ELR (cell line): ENCODE measurements around the gene USP38.
"Not testable (repeated sequence)": the region's sequence is repeated elsewhere in the genome, so short reads cannot be mapped to it uniquely, and the experiment has no call there.

ENCODE experiments used
- DNase-seq: peaks from one replicate; pipeline ENCODE4 v3.0.0-alpha.2; 2015; ENCODE audit warnings: low read depth

The USP38 gene, protein sequence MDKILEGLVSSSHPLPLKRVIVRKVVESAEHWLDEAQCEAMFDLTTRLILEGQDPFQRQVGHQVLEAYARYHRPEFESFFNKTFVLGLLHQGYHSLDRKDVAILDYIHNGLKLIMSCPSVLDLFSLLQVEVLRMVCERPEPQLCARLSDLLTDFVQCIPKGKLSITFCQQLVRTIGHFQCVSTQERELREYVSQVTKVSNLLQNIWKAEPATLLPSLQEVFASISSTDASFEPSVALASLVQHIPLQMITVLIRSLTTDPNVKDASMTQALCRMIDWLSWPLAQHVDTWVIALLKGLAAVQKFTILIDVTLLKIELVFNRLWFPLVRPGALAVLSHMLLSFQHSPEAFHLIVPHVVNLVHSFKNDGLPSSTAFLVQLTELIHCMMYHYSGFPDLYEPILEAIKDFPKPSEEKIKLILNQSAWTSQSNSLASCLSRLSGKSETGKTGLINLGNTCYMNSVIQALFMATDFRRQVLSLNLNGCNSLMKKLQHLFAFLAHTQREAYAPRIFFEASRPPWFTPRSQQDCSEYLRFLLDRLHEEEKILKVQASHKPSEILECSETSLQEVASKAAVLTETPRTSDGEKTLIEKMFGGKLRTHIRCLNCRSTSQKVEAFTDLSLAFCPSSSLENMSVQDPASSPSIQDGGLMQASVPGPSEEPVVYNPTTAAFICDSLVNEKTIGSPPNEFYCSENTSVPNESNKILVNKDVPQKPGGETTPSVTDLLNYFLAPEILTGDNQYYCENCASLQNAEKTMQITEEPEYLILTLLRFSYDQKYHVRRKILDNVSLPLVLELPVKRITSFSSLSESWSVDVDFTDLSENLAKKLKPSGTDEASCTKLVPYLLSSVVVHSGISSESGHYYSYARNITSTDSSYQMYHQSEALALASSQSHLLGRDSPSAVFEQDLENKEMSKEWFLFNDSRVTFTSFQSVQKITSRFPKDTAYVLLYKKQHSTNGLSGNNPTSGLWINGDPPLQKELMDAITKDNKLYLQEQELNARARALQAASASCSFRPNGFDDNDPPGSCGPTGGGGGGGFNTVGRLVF

DNA sequence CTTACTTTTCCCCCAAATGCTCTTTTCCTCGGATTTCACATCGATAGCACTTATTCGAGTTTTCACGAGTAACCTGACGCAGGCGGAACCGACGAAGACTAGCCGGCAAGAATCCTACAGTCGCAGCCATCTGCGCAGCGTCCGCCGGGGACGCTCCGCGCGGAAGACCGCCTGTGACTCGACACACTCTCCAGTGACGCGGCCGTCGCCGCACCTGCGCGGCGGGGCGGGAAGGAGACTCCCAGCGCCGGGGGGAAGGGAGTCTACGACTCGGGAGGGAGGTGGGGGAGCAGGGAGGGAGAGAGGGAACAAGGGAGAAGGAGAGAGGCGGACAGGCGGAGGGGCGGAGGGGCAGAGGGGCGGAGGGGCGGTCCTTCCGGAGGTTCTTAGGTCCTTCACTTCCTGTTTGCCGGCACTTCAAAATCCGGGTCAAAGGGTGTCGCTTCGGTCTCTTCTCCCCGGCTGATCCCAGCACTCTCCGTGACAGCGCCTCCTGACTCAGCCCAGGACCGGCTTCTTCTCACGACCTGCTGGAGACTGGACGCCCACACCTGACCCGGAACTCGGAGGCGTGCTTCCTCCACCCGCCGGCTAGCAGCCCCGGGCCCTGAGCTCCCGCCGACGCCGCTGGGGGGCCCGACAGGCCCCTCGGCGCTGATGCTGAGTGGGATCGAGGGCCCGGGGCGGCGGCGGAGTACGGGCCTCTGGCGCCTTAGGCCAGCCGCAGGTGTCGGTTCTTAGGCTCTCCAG lies at the start of gene USP38:
Gene USP38, plus strand, starts transcription at position 415 of the 750 bp plus-strand sequence. CDS start 534 bp downstream, outside the sequence.
- DNase-seq = peak; percentile 95

DNA sequence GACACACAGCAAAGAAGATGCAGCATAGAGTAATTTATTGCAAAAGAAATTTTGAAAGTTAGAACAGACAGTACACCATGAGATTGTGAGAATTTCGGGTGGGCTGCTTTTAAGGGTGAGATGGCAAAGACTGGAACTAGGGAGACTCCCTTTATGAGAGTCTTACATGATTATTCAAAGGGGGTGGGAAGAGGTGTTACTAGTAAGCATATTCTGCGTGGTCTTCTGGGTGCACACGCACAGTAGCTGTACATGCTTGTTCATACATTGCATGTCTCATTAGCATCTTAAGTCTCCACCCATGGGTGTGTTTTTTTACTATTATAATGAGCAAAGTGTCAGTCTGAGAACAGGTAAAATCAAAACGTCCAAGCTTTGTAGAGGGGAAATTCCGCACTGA lies 49.4 kb upstream of the USP38 start:
- no peak for DNase-seq

DNA sequence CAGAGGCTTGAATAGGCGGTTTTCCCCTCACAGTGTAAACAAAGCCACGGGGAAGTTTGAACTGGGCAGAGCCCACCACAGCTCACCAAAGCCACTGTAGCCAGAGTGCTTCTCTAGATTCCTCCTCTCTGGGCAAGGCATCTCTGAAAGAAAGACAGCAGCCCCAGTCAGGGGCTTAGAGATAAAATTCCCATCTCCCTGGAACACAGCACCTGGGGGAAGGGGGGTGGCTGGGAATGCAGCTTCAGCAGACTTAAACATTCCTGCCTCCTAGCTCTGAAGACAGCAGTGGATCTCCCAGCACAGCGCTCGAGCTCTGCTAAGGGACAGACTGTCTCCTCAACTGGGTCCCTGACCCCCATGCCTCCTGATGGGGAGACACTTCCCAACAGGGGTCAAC lies 44.0 kb upstream of the USP38 start:
- DNase-seq = no peak

- DNase-seq = no peak
These were observed 36.2 kb upstream of the USP38 start for GRCh38 chr4:143148521-143148920.

- DNase-seq = no peak
These were observed 27.9 kb upstream of the USP38 start for GRCh38 chr4:143156853-143157252.

DNA sequence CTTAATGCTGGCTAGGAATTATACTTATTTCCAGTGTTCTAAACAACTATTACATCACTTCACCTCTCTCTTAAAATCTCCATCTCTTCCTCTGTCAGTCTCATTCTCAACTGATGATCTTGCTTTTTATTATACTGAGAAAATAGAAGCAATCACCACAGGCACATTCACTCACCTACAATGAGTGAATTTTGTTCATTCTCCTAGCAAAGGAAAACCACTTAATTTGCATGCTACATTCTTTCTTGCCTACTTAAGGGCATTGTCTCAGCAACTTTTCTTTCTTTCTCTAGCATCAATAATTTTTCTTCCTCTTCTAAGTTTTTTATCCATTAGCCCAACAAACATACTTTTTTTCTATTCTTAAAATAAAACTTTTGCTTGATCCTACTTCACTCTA lies 21.1 kb upstream of the USP38 start:
- no peak for DNase-seq

- not testable (repeated sequence) for DNase-seq
These were observed 18.0 kb upstream of the USP38 start for GRCh38 chr4:143166722-143167121.

DNA sequence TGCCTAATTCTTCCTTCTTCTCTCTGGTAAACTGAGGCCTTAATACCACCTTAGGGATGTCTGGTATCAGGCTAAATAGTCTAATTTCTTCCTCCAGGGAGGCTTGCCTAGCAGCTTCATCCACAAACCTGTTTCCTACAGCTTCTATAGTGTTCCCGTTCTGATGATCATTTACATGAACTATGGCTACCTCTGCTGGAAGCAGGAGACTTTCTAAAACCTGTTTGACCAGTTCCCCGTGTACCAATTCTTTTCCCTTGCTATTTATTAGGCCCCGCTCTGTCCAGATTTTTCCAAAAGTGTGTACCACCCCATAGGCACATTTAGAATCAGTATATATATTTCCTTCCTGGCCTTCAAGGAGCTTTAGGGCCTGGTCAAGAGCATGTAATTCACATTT lies 5.8 kb upstream of the USP38 start:
- DNase-seq = no peak

GRCh38 chr4:143183513-143184216 lies 1.1 kb upstream of the USP38 start:
- DNase-seq = no peak

GRCh38 chr4:143184217-143184502 lies 557 bp upstream of the USP38 start:
- DNase-seq = no peak

- DNase-seq = peak; percentile 45
These were observed 763 bp downstream of the USP38 start for GRCh38 chr4:143185253-143186107.

- peak; percentile 62 for DNase-seq
These were observed 1.5 kb downstream of the USP38 start for GRCh38 chr4:143186212-143186611.

DNA sequence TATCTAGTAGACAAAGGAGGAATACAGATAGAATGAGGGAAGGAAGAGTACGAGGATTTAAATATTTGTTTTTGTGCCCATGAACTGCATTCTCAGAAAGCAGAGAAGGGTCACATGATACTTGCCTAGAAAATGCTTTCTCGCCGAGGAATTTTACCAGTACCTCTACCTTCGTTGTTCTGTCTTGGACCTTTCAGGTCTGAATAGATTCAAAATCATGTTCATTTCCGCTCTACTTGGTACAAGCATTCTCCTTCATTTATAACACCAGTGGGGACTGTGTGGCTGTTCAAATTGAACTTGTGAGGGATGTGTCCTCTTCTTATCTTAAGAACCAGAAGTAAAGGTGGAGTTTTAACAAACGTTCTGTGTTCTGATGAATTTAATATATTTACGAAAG lies 1.9 kb downstream of the USP38 start:
- DNase-seq = peak; percentile 39

- DNase-seq = no peak
These were observed 3.7 kb downstream of the USP38 start for GRCh38 chr4:143188136-143189088.

DNA sequence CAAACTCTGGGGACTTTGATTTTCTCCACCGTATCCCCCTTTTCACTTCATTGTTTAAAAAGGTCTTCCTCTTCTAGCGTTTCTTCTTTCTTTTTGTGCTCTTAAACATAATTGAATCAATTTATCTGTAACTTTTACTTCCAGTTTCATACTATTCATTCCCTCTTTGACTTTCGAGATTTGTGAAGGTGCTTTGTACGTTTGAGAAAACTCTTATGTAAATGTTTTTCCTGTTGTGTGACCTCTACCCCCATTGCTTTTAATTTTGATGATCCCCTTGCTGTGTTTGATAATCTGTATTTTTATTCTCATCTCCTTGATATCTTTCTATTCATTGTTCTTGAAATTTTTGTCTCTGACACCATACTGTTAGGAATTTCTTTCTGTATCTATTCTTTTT lies 4.8 kb downstream of the USP38 start:
- DNase-seq = no peak

- DNase-seq = no peak
These were observed 10.9 kb downstream of the USP38 start for GRCh38 chr4:143195581-143195980.

DNA sequence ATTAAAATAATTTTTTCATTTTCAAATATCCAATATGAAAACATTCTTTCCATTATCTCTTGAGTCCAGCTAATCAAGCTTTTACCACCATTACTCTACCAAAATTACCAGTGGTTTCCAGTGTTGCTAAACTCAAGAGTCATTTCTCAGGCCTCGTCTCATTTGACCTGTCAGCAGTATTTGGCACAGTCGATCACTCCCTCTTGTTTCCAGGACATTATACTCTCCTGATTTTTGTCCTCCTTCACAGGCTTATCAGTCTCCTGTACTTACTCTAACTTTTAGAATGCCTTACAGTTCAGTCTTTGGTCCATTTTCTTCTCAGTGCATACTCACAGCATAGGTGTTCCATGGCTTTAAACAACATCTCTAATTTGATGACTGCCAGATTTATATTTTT lies 11.6 kb downstream of the USP38 start:
- DNase-seq = no peak

DNA sequence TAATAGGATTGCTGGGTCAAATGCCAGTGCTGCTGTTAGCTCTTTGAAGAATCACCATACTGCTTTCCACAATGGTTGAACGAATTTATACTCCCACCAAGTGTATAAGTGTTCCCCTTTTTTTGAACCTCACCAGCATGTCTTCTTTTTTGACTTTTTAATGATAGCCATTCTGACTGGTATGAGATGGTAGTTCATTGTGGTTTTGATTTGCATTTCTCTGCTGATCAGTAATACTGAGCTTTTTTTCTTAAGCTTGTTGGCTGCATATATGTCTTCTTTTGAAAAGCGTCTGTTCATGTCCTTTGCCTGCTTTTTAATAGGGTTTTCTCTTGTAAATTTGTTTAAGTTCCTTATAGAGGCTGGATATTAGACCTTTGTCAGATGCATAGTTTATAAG lies 14.8 kb downstream of the USP38 start:
- DNase-seq = no peak

- DNase-seq = peak; percentile 28
These were observed 18.1 kb downstream of the USP38 start for GRCh38 chr4:143202824-143203223.

DNA sequence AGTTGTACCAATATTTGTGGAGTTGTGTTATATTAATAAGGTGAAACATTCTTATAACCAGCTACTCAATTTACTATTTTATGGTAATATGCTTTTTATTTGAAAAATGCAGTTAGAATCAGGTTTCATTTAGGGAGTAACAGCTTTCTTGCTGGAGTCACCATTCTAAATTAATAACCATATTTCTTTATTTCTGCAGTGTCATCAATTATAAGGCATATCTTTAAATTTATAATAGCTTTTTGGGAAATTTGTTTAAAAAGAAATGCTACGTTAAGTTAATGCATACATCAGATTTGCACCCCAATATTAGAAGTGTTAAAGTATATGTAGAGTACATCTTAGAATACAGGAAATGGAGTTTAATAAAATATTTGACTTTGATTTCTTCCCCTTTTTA lies 18.9 kb downstream of the USP38 start:
- no peak for DNase-seq
